T-helper 9 cell (primary cell): ENCODE results near the gene HAPLN2.
"Not testable (repeated sequence)": the region's sequence is repeated elsewhere in the genome, so short reads cannot be mapped to it uniquely, and the experiment has no call there.

Experiments used
- DNase-seq: peaks from one replicate; pipeline ENCODE4 v3.0.0-alpha.2; 2020

Gene HAPLN2

DNA sequence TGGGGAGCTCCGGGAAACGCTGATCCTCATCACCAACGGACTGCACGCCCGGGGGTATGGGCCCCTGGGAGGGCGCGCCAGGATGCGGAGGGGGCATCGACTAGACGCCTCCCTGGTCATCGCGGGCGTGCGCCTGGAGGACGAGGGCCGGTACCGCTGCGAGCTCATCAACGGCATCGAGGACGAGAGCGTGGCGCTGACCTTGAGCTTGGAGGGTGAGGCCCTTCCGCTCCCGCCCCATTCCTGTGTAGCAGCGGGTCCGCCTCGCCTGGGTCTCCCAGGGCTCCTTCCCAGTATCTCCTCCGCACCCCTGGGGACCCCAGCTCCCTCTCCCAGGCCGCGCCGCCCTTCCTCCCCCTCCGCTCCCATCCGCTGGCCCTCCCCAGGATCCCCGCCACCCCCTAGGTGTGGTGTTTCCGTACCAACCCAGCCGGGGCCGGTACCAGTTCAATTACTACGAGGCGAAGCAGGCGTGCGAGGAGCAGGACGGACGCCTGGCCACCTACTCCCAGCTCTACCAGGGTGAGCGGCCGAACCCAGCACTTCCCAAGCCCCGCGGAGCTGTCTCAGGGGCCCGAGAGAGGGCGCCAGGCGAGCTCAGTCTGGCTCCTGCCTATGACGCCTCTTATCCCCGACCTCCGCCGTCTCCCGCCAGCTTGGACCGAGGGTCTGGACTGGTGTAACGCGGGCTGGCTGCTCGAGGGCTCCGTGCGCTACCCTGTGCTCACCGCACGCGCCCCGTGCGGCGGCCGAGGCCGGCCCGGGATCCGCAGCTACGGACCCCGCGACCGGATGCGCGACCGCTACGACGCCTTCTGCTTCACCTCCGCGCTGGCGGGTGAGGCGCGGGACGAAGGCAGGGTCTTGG is 5.0 kb downstream of the HAPLN2 start:
- peak; percentile 24 for DNase-seq

GRCh38 chr1:156624814-156625435 is 5.7 kb downstream of the HAPLN2 start:
- no peak for DNase-seq

DNA sequence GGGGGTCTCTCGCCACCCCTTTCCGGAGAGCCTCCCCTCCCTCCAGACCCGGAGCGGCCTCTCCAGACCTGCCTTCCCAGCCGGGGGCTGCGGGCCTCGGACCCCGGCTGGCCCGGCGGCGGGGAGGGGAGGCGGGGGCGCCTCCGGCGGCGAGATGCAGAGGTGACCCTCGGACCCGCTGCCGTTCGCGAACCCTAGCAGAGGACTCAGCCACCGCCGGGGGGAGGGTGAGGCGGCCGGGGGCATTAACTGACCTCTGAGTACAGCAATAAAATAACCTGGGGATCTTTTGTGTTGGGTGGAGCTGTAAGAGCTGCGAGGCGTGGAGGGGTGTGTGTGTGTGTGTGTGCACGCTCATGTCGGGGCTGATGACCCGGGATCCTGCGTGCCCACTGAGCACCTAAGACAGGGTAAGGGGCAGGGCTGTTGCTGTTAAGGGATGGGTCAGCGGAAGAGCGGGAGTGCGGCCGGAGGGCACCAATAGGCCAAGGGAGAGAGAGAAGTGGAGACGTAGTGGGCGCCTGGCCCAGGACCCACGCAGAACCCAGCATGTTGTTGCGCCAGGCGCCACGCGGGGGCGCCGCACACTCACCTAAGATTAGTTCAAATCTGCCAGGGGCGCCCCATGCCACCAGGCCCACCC is 6.3 kb downstream of the HAPLN2 start:
- DNase-seq = peak; percentile 75

GRCh38 chr1:156626079-156626438 is 6.8 kb downstream of the HAPLN2 start:
- DNase-seq = no peak

GRCh38 chr1:156627313-156627880 is 8.2 kb downstream of the HAPLN2 start:
- no peak for DNase-seq

GRCh38 chr1:156629823-156630449 is 10.7 kb downstream of the HAPLN2 start:
- DNase-seq = no peak

DNA sequence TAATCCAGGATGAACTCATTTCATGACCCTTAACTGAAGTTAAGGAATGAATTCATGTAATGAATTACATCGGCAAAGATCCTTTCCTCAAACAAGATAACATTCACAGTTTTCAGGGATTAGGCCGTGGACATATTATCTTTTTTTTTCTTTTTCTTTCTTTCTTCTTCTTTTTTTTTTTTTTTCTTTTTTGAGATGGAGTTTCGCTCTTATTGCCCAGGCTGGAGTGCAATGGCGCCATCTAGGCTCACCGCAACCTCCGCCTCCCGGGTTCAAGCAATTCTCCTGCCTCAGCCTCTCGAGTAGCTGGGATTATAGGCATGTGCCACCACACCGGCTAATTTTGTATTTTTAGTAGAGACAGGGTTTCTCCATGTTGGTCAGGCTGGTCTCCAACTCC is 11.9 kb downstream of the HAPLN2 start:
- DNase-seq = not testable (repeated sequence)

DNA sequence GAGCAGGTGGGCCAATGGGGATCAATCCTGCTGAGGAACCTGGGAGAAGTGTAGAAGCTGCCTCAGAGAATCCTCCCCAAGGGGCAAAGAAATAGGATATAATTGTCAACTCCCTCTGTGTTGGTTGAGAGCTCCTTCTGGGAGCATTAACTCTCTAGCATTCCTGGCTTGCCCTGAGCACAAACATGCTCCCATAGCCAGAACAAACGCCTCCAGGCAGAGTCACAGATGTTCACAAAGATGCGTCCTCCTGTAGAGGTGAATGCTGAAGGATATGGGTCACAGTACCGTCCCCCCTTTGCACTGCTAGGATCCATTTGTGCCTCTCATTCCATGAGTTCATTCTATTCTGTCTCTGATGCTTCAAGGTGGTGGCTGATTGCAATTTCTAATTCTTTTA is 13.1 kb downstream of the HAPLN2 start:
- no peak for DNase-seq

DNA sequence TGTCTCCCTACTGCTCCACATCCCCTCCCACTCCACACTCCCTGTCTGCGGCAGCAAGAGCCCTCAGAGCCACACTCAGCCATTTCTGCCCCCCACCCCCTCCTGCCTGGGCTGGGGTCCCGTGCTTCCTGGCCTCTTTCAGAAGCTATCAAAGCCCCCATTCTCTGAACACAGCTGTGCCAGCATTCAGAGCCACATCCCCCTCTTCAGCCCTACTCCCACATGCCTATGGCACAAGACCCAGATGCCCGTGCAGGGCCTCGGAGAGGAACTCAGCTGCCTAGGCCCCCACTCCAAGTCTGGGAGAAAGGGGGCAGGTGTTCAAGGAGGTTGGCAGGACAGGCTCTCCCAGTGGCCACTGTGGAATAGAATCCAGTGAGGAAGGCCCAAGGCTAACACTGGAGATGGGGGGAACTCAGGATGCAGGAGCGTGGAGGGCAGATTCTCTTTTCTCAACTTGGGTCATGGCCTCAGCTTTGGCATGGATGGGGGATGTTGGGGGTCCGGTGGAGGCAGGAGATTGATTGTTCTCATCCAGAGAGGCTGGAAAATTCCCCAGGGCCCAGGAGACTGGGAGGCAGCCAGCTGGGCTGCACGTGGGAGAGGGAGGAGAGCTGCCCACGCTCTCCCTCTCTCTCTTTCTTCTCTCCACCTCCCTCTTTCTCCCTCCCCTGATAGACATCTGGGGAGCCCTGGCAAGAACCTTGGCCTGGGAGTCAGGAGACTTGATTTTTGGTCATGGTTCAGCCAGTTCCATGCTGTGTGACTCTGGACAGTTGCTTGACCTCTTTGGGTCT is 19.2 kb downstream of the HAPLN2 start:
- no peak for DNase-seq

DNA sequence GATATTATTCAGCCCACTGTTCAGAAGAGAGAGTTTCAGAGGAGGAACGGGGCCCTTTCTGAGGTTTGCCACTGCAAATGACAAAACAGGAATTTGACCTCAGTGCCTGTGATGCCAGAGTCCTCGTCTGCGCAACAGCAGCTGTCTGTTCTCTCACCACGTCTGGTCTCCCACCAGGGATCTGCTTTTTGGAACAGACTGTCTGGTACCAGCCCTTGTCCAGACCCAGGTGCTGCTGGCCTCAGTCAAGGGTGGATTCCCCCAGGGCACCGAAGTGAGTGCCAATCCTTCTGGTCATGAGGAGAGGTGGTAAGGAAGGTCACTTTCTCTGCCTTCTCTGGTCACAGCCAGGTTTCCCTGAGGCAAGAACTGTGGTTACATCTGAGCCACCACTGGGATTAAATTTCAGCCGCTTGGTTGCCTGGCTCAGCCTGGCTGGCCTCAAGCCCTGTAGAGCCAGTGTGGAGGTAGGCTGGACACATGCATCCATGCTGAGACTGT is 20.4 kb downstream of the HAPLN2 start:
- no peak for DNase-seq

DNA sequence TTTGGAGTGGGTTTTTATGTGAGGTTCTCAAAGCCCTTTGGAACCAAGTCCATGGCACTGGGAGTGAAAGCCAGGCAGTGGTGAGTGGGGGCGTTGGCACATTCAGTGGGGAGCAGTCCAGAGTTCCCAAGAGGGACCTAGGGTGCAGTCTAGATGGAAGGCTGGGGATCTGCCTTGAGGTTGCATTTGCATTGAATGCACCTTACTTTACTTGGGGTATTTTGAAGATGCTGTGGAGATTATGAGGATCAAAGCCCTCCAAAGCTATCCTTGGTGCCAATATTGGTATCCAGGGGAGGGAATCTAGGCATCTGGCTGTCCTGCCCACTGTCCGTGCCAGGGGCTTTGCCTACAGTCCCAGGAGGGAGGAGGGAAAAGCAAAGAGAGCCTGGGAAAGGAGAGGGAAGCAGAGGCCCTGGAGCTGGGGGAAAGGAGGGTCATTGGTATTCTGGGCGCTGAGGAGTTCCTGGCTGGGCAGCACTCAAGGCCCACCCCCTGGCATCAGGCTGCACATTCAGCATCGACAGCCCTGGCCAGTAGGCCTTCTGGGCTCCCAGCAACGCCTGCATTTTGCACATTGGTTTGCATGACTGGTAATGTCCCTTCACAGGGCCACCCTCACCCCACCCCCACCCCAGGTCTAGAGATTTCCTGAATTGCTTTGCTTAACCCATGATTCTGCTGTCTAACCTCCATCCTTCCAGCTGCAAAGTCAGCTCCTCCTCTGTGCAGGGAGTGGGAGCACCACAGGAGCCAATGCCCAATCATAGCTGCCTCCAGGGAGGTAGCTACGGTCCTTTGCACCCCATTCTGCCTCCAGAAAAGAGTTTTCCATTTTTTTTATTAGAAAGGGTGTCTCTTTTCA is 21.9 kb downstream of the HAPLN2 start:
- DNase-seq = no peak

DNA sequence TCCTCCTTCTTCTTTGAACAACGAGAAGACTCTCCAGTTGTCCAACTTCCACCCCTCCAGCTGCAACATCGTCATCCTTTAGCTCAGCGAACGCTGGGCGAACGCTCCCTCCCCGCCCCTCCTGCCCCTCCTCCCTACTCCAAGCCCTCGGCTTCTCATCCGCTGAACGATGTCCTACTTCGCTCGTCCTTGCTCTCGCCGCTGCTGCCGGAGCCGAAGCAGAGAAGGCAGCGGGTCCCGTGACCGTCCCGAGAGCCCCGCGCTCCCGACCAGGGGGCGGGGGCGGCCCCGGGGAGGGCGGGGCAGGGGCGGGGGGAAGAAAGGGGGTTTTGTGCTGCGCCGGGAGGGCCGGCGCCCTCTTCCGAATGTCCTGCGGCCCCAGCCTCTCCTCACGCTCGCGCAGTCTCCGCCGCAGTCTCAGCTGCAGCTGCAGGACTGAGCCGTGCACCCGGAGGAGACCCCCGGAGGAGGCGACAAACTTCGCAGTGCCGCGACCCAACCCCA is 22.6 kb downstream of the HAPLN2 start, which contains the start of gene BCAN:
Gene BCAN, plus strand, starts transcription at position 357 of the 504 bp plus-strand sequence. CDS start 3,938 bp downstream, outside the sequence.
- DNase-seq = no peak

DNA sequence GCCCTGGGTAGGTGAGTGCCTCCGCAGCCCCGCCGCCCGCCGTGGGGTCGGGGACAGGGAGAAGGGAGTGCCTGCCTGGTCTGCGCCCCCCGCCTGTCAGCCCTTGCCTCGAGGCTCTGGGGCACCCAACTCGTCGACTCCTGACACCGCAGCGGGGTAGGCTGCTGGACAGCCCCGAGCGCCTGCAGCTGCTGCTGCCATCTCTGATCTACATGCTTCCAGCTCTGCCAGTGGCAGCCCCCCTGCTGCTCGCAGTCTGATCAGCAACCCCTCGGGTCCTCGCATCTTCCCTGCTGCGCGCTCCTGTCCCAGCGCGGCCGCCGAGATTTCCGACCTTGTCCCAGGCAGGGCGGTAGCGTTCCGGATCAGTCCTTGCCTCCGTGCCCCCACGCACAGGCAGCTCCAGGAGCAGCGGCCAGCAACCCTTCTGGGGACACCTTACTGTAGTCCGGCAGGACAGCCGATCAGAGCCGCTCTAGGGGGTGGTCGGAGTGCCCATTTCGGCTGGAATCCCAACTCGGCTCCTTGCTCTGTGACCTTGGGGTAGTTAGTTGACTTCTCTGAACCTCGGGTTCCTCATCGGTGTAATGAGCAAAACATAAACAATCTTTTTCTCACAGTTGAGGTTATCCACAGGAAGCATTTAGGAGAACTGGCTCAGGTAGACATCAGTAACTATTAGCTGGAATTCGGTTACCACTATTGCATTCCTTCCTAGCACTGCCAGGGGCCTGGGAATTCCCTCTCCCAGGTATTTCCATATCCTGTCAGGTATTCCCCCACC is 23.2 kb downstream of the HAPLN2 start:
- DNase-seq = no peak

GRCh38 chr1:156643049-156643777 is 24.0 kb downstream of the HAPLN2 start:
- no peak for DNase-seq

DNA sequence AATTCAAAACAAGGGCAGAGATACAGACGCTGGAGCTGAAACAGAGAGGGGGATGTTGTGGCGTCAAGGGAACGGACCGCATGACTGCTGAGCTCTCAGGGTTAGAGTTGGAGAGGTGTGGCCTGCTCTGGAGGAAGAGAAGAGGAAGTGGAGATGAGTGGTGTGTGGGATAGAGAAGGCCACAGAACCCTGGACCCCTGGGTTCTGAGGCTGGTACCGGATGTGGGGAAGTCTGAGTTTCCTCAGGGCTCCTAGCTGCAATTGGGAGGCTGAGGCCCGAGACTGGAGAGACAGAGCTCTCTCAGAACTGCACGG is 24.5 kb downstream of the HAPLN2 start:
- no peak for DNase-seq

DNA sequence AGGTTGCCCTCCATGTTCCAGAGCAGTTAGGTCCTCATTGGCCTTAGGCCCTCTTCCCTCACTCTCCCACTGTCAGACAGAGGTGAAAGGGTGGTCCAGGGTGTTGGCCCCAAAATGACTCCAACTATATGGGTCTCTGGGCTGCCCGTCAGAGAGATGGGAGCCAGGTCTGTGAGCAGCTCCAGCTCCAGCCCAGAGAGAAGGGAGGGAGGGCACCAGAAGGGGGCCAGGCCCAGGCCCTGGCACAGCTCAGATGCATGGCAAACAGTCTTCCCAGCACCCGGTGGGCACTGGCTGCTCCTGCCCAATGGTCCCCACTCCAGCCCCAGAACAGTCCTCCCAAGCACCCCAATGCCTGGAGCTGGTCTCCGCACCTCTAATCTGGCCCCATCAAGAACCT is 24.9 kb downstream of the HAPLN2 start:
- DNase-seq = no peak

GRCh38 chr1:156644640-156645039 is 25.4 kb downstream of the HAPLN2 start:
- no peak for DNase-seq

DNA sequence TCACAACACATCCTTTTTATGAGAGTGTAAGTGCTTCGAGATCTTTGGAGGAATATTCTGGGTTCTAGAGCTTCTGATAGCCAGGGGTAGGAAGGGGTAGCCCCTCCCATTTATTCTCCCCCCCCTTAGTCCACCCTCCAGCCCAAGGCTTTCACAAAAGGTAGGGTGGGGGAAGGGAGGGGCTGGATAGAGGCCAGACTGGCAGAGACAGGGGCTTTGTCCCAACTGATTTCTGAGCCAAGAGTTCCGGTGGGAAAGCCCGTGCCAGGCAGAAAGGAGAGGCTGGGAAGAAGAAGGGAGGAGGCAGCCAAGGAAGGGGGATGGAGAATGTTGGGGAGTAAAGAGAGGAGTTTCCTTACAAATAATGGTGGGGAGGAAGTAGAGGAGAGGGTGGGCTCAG is 25.8 kb downstream of the HAPLN2 start:
- no peak for DNase-seq

GRCh38 chr1:156645666-156646065 is 26.5 kb downstream of the HAPLN2 start:
- DNase-seq = no peak
